HepG2 (cell line): ENCODE data around the gene ATP5MK. TPM values are rescaled to one million over a fixed set of nuclear protein-coding genes. Genes with fewer than 3 reads are reported as not detected.

ENCODE experiments used
- ATAC-seq: fragments of 200-7000 bp; cut with Tn5 transposase; 3 replicates; pipeline ENCODE4 v1.9.1; 2020; ENCODE audit warnings: mild to moderate bottlenecking, moderate library complexity
- BruUV-seq: library from RNA; stranded (reverse); fragments of 400-500 nt; replicated peaks from 2 replicates; lab custom pipeline; 2021; lab: Mats Ljungman, UMichigan
- CTCF ChIA-PET: fragments of 300-600 bp; formaldehyde crosslinking; extraction: SDS; loops from one replicate; lab custom pipeline; 2021; ENCODE audit warnings: low total read pairs, inconsistent platforms, low intra/inter-chr PET ratio; lab: Yijun Ruan, JAX
- POLR2A ChIA-PET: fragments of 350-600 bp; sonication (Branson Sonifier 250); formaldehyde crosslinking; loops from one replicate; lab custom pipeline; 2020; ENCODE audit warnings: antibody characterized with exemption, inconsistent platforms; lab: Yijun Ruan, JAX
- DNase-seq: peaks from one replicate; pipeline ENCODE4 v3.0.0-alpha.2; 2015; ENCODE audit warnings: low spot score
- FAIRE-seq: peaks from 3 replicates; lab custom pipeline; 2011; peaks lifted over from hg19 to GRCh38; lab: Jason Lieb, UNC
- H2AFZ ChIP-seq: one replicate; pipeline ENCODE4 v1.6.1; 2011; ENCODE audit warnings: low read length, inconsistent platforms
- H3K27ac ChIP-seq: fragments of 300-600 bp; 3 replicates; pipeline ENCODE4 v1.8.0; 2011; ENCODE audit warnings: mixed run types, mild to moderate bottlenecking, mixed read lengths, low read length, inconsistent platforms; ENCODE audit not compliant: insufficient read depth; ENCODE audit errors: extremely low read length
- H3K27me3 ChIP-seq, 2 experiments: fragments of 200-600 bp in 1 of 2; 2 replicates in 1 of 2; 3 replicates in 1 of 2; pipeline versions ENCODE4 v1.6.0 to v1.8.0; 2011; ENCODE audit warnings: low read length in 2 of 2, mild to moderate bottlenecking in 2 of 2, moderate library complexity in 2 of 2, inconsistent platforms in 1 of 2; ENCODE audit not compliant: insufficient read depth in 2 of 2, control insufficient read depth in 1 of 2
- H3K36me3 ChIP-seq, 2 experiments: fragments of 200-600 bp in 1 of 2; replicated peaks in 1 of 2; 2 replicates in 1 of 2; 3 replicates in 1 of 2; pipeline versions ENCODE4 v1.5.1 to v1.8.0; 2011; ENCODE audit warnings: low read length in 2 of 2, inconsistent platforms in 1 of 2; ENCODE audit not compliant: insufficient read depth in 2 of 2, control insufficient read depth in 1 of 2
- H3K4me1 ChIP-seq: 2 replicates; pipeline ENCODE4 v1.5.1; 2012; ENCODE audit warnings: low read length, inconsistent platforms; ENCODE audit not compliant: insufficient read depth
- H3K4me2 ChIP-seq: 2 replicates; pipeline ENCODE4 v1.6.0; 2011; ENCODE audit warnings: low read depth, low read length, inconsistent platforms
- H3K4me3 ChIP-seq, 3 experiments: fragments of 200-600 bp in 1 of 3; sonication (generic), shearing (Covaris generic) in 1 of 3; replicated peaks in 1 of 3; 2 replicates each; pipeline ENCODE4 v1.5.1; 2011 to 2016; ENCODE audit warnings: low read length in 3 of 3, inconsistent platforms in 2 of 3, low read depth in 2 of 3, mild to moderate bottlenecking in 2 of 3, control low read depth in 1 of 3, mixed read lengths in 1 of 3; ENCODE audit not compliant: insufficient read depth in 1 of 3
- H3K79me2 ChIP-seq: one replicate; pipeline ENCODE4 v1.6.1; 2011; ENCODE audit warnings: low read length, inconsistent platforms; ENCODE audit not compliant: insufficient read depth
- H3K9ac ChIP-seq: 2 replicates; pipeline ENCODE4 v1.6.0; 2011; ENCODE audit warnings: mild to moderate bottlenecking, low read depth, low read length, inconsistent platforms; ENCODE audit not compliant: insufficient read depth
- H3K9me3 ChIP-seq: 2 replicates; pipeline ENCODE4 v1.5.1; 2012; ENCODE audit warnings: mild to moderate bottlenecking, low read length
- H4K20me1 ChIP-seq: 2 replicates; pipeline ENCODE4 v1.6.0; 2011; ENCODE audit warnings: inconsistent platforms, mild to moderate bottlenecking, low read length, moderate library complexity; ENCODE audit not compliant: insufficient read depth
- ATF7-NPFF ChIP-seq: sonication (generic); formaldehyde crosslinking; IDR thresholded peaks from 2 replicates; pipeline ENCODE4 v1.8.1; 2023; ENCODE audit warnings: mild to moderate bottlenecking, low read depth, missing genetic modification reagents, moderate library complexity
- ATM ChIP-seq: fragments of 450-650 bp; IDR thresholded peaks from 2 replicates; pipeline ENCODE4 v1.7.1; 2017; ENCODE audit warnings: mild to moderate bottlenecking, borderline replicate concordance
- EP300 ChIP-seq, 3 experiments: sonication (generic) in 1 of 3; formaldehyde crosslinking in 1 of 3; IDR thresholded peaks; 2 replicates each; pipeline versions ENCODE4 v1.5.1 to v1.6.1; 2011 to 2020; ENCODE audit warnings: low read depth in 2 of 3, low read length in 2 of 3, borderline replicate concordance in 1 of 3, improper control_type of control experiment in 1 of 3, mild to moderate bottlenecking in 1 of 3, missing genetic modification reagents in 1 of 3, moderate library complexity in 1 of 3
- GPN1 ChIP-seq: sonication (generic); formaldehyde crosslinking; IDR thresholded peaks from 2 replicates; pipeline ENCODE4 v1.5.1; 2020; ENCODE audit warnings: missing genetic modification reagents, borderline replicate concordance
- PLRG1 ChIP-seq: fragments of 450-650 bp; conservative IDR thresholded peaks from 2 replicates; pipeline ENCODE4 v1.6.1; 2016
- PRPF4 ChIP-seq: fragments of 200-400 bp; formaldehyde crosslinking; IDR thresholded peaks from 2 replicates; pipeline ENCODE4 v1.6.1; 2016; ENCODE audit warnings: low read length, low read depth; ENCODE audit not compliant: poor library complexity, severe bottlenecking
- SMAD9 ChIP-seq: sonication (generic); formaldehyde crosslinking; IDR thresholded peaks from 2 replicates; pipeline ENCODE4 v1.5.1; 2020; ENCODE audit warnings: mild to moderate bottlenecking, missing genetic modification reagents
- ZHX1 ChIP-seq: sonication (generic); formaldehyde crosslinking; IDR thresholded peaks from 2 replicates; pipeline ENCODE4 v1.8.1; 2022; ENCODE audit warnings: low read depth, mild to moderate bottlenecking, missing genetic modification reagents
- ZMAT3 ChIP-seq: sonication (generic); formaldehyde crosslinking; conservative IDR thresholded peaks from 2 replicates; pipeline ENCODE4 v1.7.0; 2021; ENCODE audit warnings: missing genetic modification reagents
- ZSCAN20 ChIP-seq: sonication (generic); formaldehyde crosslinking; IDR thresholded peaks from 2 replicates; pipeline ENCODE4 v1.4.0; 2020; ENCODE audit warnings: missing genetic modification reagents, mild to moderate bottlenecking, borderline replicate concordance
- WGBS: methylation state at CpG from one replicate; pipeline ENCODE4 v1.1.6; 2017; ENCODE audit warnings: low lambda C conversion rate; 5-methylcytosine and 5-hydroxymethylcytosine counted together
- in situ Hi-C: cut with HindIII; loops from 2 replicates; pipeline ENCODE4 v1.10.0; 2017; ENCODE audit warnings: low pct_unique_long_range_greater_than_20kb; ENCODE audit not compliant: extremely low pct_ligation_motif_present
- intact Hi-C: fragments of 100-400 bp; cut with micrococcal nuclease; formaldehyde crosslinking; loops from one replicate; pipeline ENCODE4 v1.10.0; 2022; ENCODE audit not compliant: unreplicated experiment
- polyA plus RNA-seq, 8 experiments: library from polyadenylated mRNA; depleted of rRNA in 3 of 8; stranded (reverse) in 7 of 8; unstranded in 1 of 8; fragments of >200 nt; fragmentation: Illumina TruSeq in 4 of 8; extraction: Trizol in 4 of 8; gene quantifications; 2 replicates each; pipeline versions ENCODE4 v1.2.1 to v1.2.3, GENCODE V29; 2011 to 2016; ENCODE audit warnings: low read depth in 4 of 8, missing spikeins in 1 of 8, mixed read lengths in 1 of 8; ENCODE audit not compliant: insufficient read depth in 1 of 8
- total RNA-seq, 5 experiments: library from RNA; depleted of rRNA; stranded (reverse); fragments of >200 nt; fragmentation: Illumina TruSeq; extraction: Trizol; gene quantifications; 2 replicates each; pipeline ENCODE4 v1.2.3, GENCODE V29; 2016; ENCODE audit warnings: low read depth in 1 of 5

Gene ATP5MK
- total and polyA plus RNA-seq, 2 of the 13 experiments (the other 11 are each of a cell fraction or from before 2014, with no cell fraction given): 312 to 517 TPM

GRCh38 chr10:103444478-103444877 lies 48.2 kb upstream of the ATP5MK start (continued):
- TF ChIP-seq ZMAT3 (no peak), GPN1 (CRISPR knock-in tag) (no peak), PLRG1 (no peak)

- Histone ChIP-seq H3K4me3 (no peak overlapping the region), H3K4me2 (no peak overlapping the region), H3K27ac (no peak overlapping the region), H4K20me1 (no peaks in the 10 kb centered on the region), H3K36me3 (peaks cover 34 to 70% of the 10 kb centered on the region in 2 experiments), H3K9me3 (no peaks in the 10 kb centered on the region), H3K79me2 (no peaks in the 10 kb centered on the region), H2AFZ (no peak overlapping the region), H3K9ac (no peak overlapping the region), H3K27me3 (no peaks in the 10 kb centered on the region), H3K4me1 (peaks cover 17% of the 10 kb centered on the region)
- CTCF ChIA-PET: no interaction called here
- BruUV-seq: no TSS peak
- in situ Hi-C loops (no loop called here), intact Hi-C loops (no loop called here)
- POLR2A ChIA-PET: no interaction called here
- ATAC-seq: no peak
- no peak for FAIRE-seq
- WGBS: 98% methylated on average over 22 of the region's 23 CpGs
- no peak for DNase-seq
- TF ChIP-seq ATM (no peak), SMAD9 (CRISPR knock-in tag) (no peak), ZSCAN20 (CRISPR knock-in tag) (no peak), ATF7-NPFF (no peak), EP300 (IDR thresholded peaks at IDR 0.05; ENCODE audit: low read depth in 2 of 2, low read length in 2 of 2) (no peak), EP300 (CRISPR knock-in tag; IDR thresholded peaks at IDR 0.05; ENCODE audit: borderline replicate concordance) (no peak), PRPF4 (no peak), ZHX1 (no peak)
Measured at GRCh38 chr10:103443475-103444185, 47.4 kb upstream of the ATP5MK start.
